ENCODE results near the gene IRX4.
"Not testable (repeated sequence)": the region's sequence is repeated elsewhere in the genome, so short reads cannot be mapped to it uniquely, and the experiment has no call there.

Gene IRX4

GRCh38 chr5:1883120-1883924 lies 597 bp upstream of the IRX4 start:
- peak overlapping the region; percentile 19 to 59 (median 39) for H3K4me3 ChIP-seq
- peak overlapping the region; percentile 23 to 88 (median 78) for H3K27ac ChIP-seq

- peak overlapping the region in 9 of 21 experiments; percentile 15 to 88 (median 83) for H3K27ac ChIP-seq
- H3K4me3 ChIP-seq = peak overlapping the region in 6 of 7 experiments; percentile 19 to 59 (median 39)
Observed at GRCh38 chr5:1881731-1882336, 891 bp downstream of the IRX4 start.

- no peak overlapping the region for H3K4me3 ChIP-seq
Observed at GRCh38 chr5:1881098-1881572, 1.6 kb downstream of the IRX4 start.

GRCh38 chr5:1880377-1881025 lies 2.2 kb downstream of the IRX4 start:
- no peak overlapping the region for H3K4me3 ChIP-seq
- no peak overlapping the region for H3K27ac ChIP-seq

More at GRCh38 chr5:1881098-1881572, 1.6 kb downstream of the IRX4 start:
- H3K27ac ChIP-seq = no peak overlapping the region

GRCh38 chr5:1879292-1880263 lies 3.1 kb downstream of the IRX4 start:
- Histone ChIP-seq H3K27ac (no peak overlapping the region), H3K4me3 (no peak overlapping the region)

GRCh38 chr5:1878050-1878849 lies 4.5 kb downstream of the IRX4 start:
- Histone ChIP-seq H3K4me3 (no peak overlapping the region), H3K27ac (no peak overlapping the region)

- no peak overlapping the region for H3K4me3 ChIP-seq
- no peak overlapping the region for H3K27ac ChIP-seq
Observed at GRCh38 chr5:1877103-1878049, 5.3 kb downstream of the IRX4 start.

GRCh38 chr5:1876660-1877064 lies 6.1 kb downstream of the IRX4 start:
- no peak overlapping the region for H3K27ac ChIP-seq
- no peak overlapping the region for H3K4me3 ChIP-seq

GRCh38 chr5:1875843-1876659 lies 6.7 kb downstream of the IRX4 start:
- no peak overlapping the region for H3K27ac ChIP-seq
- H3K4me3 ChIP-seq = no peak overlapping the region

- Histone ChIP-seq H3K27ac (no peak overlapping the region), H3K4me3 (no peak overlapping the region)
Observed at GRCh38 chr5:1875281-1875842, 7.4 kb downstream of the IRX4 start.

GRCh38 chr5:1874771-1875220 lies 7.9 kb downstream of the IRX4 start:
- Histone ChIP-seq H3K4me3 (no peak overlapping the region), H3K27ac (no peak overlapping the region)

- no peak overlapping the region for H3K4me3 ChIP-seq
- no peak overlapping the region for H3K27ac ChIP-seq
Observed at GRCh38 chr5:1874348-1874747, 8.4 kb downstream of the IRX4 start.

GRCh38 chr5:1873243-1873959 lies 9.3 kb downstream of the IRX4 start:
- H3K27ac ChIP-seq = no peak overlapping the region
- H3K4me3 ChIP-seq = no peak overlapping the region

- no peak overlapping the region for H3K27ac ChIP-seq
- no peak overlapping the region for H3K4me3 ChIP-seq
Observed at GRCh38 chr5:1871441-1871840, 11.3 kb downstream of the IRX4 start.

- H3K27ac ChIP-seq, H3K4me3 ChIP-seq: not testable (repeated sequence)
Observed at GRCh38 chr5:1870435-1871272, 12.1 kb downstream of the IRX4 start.
